Panc1 (cell line): Measurements from ENCODE around the gene HSD17B1. TPM values are rescaled to one million over a fixed set of nuclear protein-coding genes. Genes with fewer than 3 reads are reported as not detected.
"Not testable (repeated sequence)": the region's sequence is repeated elsewhere in the genome, so short reads cannot be mapped to it uniquely, and the experiment has no call there.

Experiments used
- ATAC-seq: fragments of 200-7000 bp; cut with Tn5 transposase; 2 replicates; pipeline ENCODE4 v1.9.1; 2020; ENCODE audit warnings: mild to moderate bottlenecking, moderate library complexity
- BruUV-seq: library from RNA; stranded (reverse); fragments of 400-500 nt; replicated peaks from 2 replicates; lab custom pipeline; 2021; lab: Mats Ljungman, UMichigan
- CTCF ChIA-PET: fragments of 300-600 bp; sonication (Branson Sonifier 250); formaldehyde crosslinking; loops from one replicate; lab custom pipeline; 2022; ENCODE audit warnings: antibody characterized with exemption; lab: Charles Lee
- POLR2A ChIA-PET: fragments of 300-600 bp; sonication (Branson Sonifier 250); formaldehyde crosslinking; loops from one replicate; lab custom pipeline; 2022; ENCODE audit warnings: antibody characterized with exemption; lab: Charles Lee
- DNase-seq: peaks from one replicate; pipeline ENCODE4 v3.0.0-alpha.2; 2010; ENCODE audit warnings: low read depth, low spot score
- H3K27ac ChIP-seq: 2 replicates; pipeline ENCODE4 v1.5.1; 2011; ENCODE audit warnings: mild to moderate bottlenecking, low read length, inconsistent platforms
- H3K27me3 ChIP-seq: fragments of 200-500 bp; sonication (Bioruptor generic); 2 replicates; pipeline ENCODE4 v1.6.0; 2014; ENCODE audit warnings: low read length, inconsistent platforms; ENCODE audit not compliant: control insufficient read depth, insufficient read depth
- H3K36me3 ChIP-seq: fragments of 200-500 bp; sonication (Bioruptor generic); 2 replicates; pipeline ENCODE4 v1.5.1; 2014; ENCODE audit warnings: inconsistent platforms, mild to moderate bottlenecking, low read length, moderate library complexity; ENCODE audit not compliant: control insufficient read depth, insufficient read depth
- H3K4me1 ChIP-seq: 2 replicates; pipeline ENCODE4 v1.5.1; 2011; ENCODE audit warnings: inconsistent platforms, mild to moderate bottlenecking, low read length, moderate library complexity; ENCODE audit not compliant: control insufficient read depth, insufficient read depth
- H3K4me3 ChIP-seq, 2 experiments: 2 replicates each; pipeline ENCODE4 v1.5.1; 2011 to 2012; ENCODE audit warnings: low read depth in 2 of 2, low read length in 2 of 2, mild to moderate bottlenecking in 2 of 2, inconsistent platforms in 1 of 2, moderate library complexity in 1 of 2
- H3K9me3 ChIP-seq: fragments of 200-500 bp; sonication (Bioruptor generic); 2 replicates; pipeline ENCODE4 v1.5.1; 2014; ENCODE audit warnings: low read depth, mild to moderate bottlenecking, inconsistent platforms, low read length, moderate library complexity; ENCODE audit not compliant: control insufficient read depth, insufficient read depth
- POLR2AphosphoS5 ChIP-seq: IDR thresholded peaks from 2 replicates; pipeline ENCODE4 v1.6.1; 2012; ENCODE audit warnings: mild to moderate bottlenecking, low read depth, low read length, moderate library complexity
- SIN3A ChIP-seq: IDR thresholded peaks from 2 replicates; pipeline ENCODE4 v1.6.1; 2012; ENCODE audit warnings: low read depth, mild to moderate bottlenecking, low read length, moderate library complexity, borderline replicate concordance; ENCODE audit not compliant: insufficient read depth
- TCF7L2 ChIP-seq: IDR thresholded peaks from 2 replicates; pipeline ENCODE4 v1.6.1; 2011; ENCODE audit warnings: mild to moderate bottlenecking, low read depth, low read length, inconsistent platforms
- in situ Hi-C: cut with HindIII; loops from 2 replicates; pipeline ENCODE4 v1.10.0; 2016; ENCODE audit warnings: low sequenced_read_pairs, low pct_unique_long_range_greater_than_20kb
- intact Hi-C: fragments of 100-400 bp; cut with micrococcal nuclease; formaldehyde crosslinking; loops from one replicate; pipeline ENCODE4 v1.10.0; 2022; ENCODE audit not compliant: unreplicated experiment
- total RNA-seq: library from RNA; stranded (reverse); gene quantifications from one replicate; pipeline ENCODE4 v1.2.1, GENCODE V29; 2021; ENCODE audit not compliant: unreplicated experiment
- TF ChIP-seq, protein P1 (sequence below): fragments of 450-650 bp; IDR thresholded peaks from 2 replicates; pipeline ENCODE4 v1.5.1; 2017; ENCODE audit warnings: mild to moderate bottlenecking
- TF ChIP-seq, protein P2 (sequence below), 2 experiments: IDR thresholded peaks; 2 replicates each; pipeline ENCODE4 v1.6.1; 2011 to 2012; ENCODE audit warnings: low read depth in 2 of 2, control low read depth in 1 of 2, low read length in 1 of 2, mild to moderate bottlenecking in 1 of 2, moderate library complexity in 1 of 2; ENCODE audit not compliant: insufficient read depth in 1 of 2

HSD17B1 gene
- total RNA-seq, 1 experiment from 2014 or later: 5.4 TPM

DNA sequence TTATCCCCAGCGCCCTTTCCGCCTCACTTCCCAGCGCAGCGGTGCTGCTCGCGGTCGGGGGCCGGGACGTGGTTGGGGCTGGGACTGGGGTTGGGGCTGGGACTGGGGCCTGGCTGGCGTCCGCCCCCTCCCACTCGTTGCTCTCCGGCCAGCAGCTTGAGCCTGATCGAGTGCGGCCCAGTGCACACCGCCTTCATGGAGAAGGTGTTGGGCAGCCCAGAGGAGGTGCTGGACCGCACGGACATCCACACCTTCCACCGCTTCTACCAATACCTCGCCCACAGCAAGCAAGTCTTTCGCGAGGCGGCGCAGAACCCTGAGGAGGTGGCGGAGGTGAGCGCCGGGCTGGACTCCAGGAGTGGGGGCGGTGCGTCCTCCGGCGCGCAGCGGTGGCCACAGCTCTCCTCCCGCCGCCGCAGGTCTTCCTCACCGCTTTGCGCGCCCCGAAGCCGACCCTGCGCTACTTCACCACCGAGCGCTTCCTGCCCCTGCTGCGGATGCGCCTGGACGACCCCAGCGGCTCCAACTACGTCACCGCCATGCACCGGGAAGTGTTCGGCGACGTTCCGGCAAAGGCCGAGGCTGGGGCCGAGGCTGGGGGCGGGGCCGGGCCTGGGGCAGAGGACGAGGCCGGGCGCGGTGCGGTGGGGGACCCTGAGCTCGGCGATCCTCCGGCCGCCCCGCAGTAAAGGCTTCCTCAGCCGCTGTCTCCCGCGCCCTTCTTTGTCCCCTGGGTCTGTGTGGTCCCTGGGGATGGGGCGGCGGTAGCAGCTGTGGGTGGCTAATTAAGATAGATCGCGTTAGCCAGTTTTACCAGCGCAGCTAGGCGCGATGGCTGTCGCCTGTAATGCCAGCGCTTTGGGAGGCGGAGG is 1.8 kb downstream of the HSD17B1 start:
- in situ Hi-C loops: no loop called here
- ATAC-seq: peak; percentile 89

DNA sequence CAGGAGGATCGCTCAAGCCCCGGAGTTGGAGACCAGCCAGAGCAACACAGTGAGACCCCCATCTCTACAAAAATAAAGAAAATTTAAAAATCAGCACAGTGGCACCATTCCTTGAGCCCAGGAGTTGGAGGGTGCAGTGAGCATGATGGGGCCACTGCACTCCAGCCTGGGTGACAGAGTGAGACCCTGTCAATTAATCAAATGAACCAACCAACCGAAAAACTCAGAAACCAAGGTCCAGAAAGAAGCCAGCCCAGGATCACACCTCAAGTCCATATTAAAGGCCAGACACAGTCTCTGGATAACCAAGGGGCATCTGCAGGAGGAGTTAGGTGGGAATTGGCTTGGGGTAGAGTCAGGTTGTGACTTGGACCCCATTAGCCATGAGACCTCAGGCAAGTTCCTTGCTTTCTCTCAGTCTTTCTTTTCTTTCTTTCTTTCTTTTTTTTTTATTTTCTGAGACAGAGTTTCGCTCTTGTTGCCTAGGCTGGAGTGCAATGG is 2.4 kb downstream of the HSD17B1 start:
- H3K27me3 ChIP-seq: no peaks in the 10 kb centered on the region
- ATAC-seq: no peak
- in situ Hi-C loops: no loop called here
- intact Hi-C loops: no loop called here
- no peak for DNase-seq
- POLR2A ChIA-PET: no interaction called here
- CTCF ChIA-PET: no interaction called here
- H3K9me3 ChIP-seq: no peaks in the 10 kb centered on the region
- H3K27ac ChIP-seq: peak overlapping the region; percentile 63
- TSS peak; percentile 97 for BruUV-seq
- peak overlapping the region; percentile 68 to 69 for H3K4me3 ChIP-seq
- TF ChIP-seq, protein P1, sequence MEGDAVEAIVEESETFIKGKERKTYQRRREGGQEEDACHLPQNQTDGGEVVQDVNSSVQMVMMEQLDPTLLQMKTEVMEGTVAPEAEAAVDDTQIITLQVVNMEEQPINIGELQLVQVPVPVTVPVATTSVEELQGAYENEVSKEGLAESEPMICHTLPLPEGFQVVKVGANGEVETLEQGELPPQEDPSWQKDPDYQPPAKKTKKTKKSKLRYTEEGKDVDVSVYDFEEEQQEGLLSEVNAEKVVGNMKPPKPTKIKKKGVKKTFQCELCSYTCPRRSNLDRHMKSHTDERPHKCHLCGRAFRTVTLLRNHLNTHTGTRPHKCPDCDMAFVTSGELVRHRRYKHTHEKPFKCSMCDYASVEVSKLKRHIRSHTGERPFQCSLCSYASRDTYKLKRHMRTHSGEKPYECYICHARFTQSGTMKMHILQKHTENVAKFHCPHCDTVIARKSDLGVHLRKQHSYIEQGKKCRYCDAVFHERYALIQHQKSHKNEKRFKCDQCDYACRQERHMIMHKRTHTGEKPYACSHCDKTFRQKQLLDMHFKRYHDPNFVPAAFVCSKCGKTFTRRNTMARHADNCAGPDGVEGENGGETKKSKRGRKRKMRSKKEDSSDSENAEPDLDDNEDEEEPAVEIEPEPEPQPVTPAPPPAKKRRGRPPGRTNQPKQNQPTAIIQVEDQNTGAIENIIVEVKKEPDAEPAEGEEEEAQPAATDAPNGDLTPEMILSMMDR: no peak
- no peak for TF ChIP-seq POLR2AphosphoS5
- TF ChIP-seq SIN3A: no peak
- TF ChIP-seq, protein P2, sequence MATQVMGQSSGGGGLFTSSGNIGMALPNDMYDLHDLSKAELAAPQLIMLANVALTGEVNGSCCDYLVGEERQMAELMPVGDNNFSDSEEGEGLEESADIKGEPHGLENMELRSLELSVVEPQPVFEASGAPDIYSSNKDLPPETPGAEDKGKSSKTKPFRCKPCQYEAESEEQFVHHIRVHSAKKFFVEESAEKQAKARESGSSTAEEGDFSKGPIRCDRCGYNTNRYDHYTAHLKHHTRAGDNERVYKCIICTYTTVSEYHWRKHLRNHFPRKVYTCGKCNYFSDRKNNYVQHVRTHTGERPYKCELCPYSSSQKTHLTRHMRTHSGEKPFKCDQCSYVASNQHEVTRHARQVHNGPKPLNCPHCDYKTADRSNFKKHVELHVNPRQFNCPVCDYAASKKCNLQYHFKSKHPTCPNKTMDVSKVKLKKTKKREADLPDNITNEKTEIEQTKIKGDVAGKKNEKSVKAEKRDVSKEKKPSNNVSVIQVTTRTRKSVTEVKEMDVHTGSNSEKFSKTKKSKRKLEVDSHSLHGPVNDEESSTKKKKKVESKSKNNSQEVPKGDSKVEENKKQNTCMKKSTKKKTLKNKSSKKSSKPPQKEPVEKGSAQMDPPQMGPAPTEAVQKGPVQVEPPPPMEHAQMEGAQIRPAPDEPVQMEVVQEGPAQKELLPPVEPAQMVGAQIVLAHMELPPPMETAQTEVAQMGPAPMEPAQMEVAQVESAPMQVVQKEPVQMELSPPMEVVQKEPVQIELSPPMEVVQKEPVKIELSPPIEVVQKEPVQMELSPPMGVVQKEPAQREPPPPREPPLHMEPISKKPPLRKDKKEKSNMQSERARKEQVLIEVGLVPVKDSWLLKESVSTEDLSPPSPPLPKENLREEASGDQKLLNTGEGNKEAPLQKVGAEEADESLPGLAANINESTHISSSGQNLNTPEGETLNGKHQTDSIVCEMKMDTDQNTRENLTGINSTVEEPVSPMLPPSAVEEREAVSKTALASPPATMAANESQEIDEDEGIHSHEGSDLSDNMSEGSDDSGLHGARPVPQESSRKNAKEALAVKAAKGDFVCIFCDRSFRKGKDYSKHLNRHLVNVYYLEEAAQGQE (IDR thresholded peaks at IDR 0.05; ENCODE audit: insufficient read depth in 1 of 2, low read depth in 2 of 2, low read length in 1 of 2): no peak
- no peak for TF ChIP-seq TCF7L2
- no peaks in the 10 kb centered on the region for H3K36me3 ChIP-seq
- H3K4me1 ChIP-seq: peaks cover 13% of the 10 kb centered on the region; the same call in 1 of the 2 replicates

More for the DNA sequence above, 1.8 kb downstream of the HSD17B1 start:
- H3K36me3 ChIP-seq: no peaks in the 10 kb centered on the region
- intact Hi-C loops: no loop called here
- TF ChIP-seq POLR2AphosphoS5 (peak; percentile 18; the same call in 1 of the 2 replicates), TCF7L2 (no peak), SIN3A (0 out of 2 replicates have a peak, but pooled peaks have one; percentile 31)
- peak overlapping the region; percentile 68 to 69 for H3K4me3 ChIP-seq
- peak overlapping the region; percentile 63 for H3K27ac ChIP-seq
- H3K9me3 ChIP-seq: no peaks in the 10 kb centered on the region
- CTCF ChIA-PET: interaction anchor here (0.6 kb wide), 1 partner anchor 527 kb away, joined by 6 read pairs; no protein-coding TSS in a partner anchor
- POLR2A ChIA-PET: no interaction called here
- TSS peak; percentile 80 for BruUV-seq
- H3K4me1 ChIP-seq: peaks cover 13% of the 10 kb centered on the region; the same call in 1 of the 2 replicates
- no peak for DNase-seq
- no peaks in the 10 kb centered on the region for H3K27me3 ChIP-seq

DNA sequence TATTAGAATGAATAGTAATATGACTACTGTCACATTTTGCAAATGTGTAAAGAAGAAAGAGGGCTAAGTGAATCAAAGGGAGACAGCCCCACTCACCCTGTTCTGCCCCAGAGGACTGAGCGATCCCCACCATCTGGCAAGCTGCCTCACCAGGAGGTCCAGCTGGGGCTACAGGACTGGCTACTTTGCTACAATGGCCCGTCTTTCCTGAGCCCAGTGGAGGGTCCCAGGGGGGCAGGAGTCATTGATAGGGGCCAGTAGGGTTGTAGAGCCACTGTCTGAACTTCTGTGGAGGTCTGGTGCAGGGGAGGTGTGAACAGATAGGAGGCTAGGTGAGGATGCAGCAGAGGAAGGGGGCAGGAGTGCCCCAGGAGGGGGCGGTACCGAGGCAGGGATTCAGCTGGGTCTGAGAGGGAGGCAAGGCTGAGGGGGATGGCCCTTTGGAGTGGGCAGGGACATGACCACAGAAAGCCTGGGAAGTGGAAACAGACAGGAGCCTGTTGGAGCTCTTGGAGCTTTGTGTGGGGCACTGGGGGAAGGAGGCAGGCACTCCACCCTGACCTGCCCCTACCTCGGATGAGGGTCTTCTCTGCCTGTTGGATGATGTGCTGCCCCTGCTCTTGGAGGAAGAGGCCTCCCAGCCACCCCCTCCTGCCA is 3.4 kb downstream of the HSD17B1 start:
- BruUV-seq, H3K36me3 ChIP-seq, POLR2A ChIA-PET, H3K27ac ChIP-seq, H3K27me3 ChIP-seq, in situ Hi-C loops, intact Hi-C loops, DNase-seq, H3K4me3 ChIP-seq, H3K9me3 ChIP-seq, CTCF ChIA-PET: not testable (repeated sequence)
- ATAC-seq: peak; percentile 45
- H3K4me1 ChIP-seq: peaks cover 13% of the 10 kb centered on the region; the same call in 1 of the 2 replicates
